Measurements from ENCODE around the gene C21orf91. TPM values are rescaled to one million over a fixed set of nuclear protein-coding genes. Genes with fewer than 3 reads are reported as not detected.

C21orf91 gene
- total and polyA plus RNA-seq, 2 experiments from 2014 or later = 10.9 to 20.0 TPM

DNA sequence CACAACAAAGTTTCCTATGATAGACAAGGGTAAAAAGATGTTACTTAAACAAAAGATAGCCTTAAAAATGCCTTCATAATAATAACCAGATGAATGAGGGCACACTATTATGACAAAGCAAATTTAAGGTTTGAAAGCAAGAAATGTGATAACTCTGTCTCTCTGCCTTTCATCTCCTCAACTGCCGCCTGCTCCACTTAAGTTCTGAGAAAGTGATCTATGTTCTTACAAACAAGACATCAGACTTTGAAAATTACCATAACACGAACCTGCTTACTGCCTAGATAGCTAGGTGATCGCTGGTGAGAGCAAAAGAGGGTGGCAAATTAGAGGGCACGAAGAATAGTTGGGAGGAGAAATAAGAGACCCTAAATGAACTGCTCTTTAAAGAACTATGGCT lies 13.2 kb downstream of the C21orf91 start:
- H4K20me1 ChIP-seq (replicated peaks; ENCODE audit: insufficient read depth) = no peaks in the 10 kb centered on the region
- H3K9me3 Mint-ChIP-seq = peaks cover 42% of the 10 kb centered on the region
- DNase-seq (ENCODE audit: low spot score) = no peak
- no peak overlapping the region for H3K4me2 ChIP-seq
- no peak overlapping the region for H3K27ac Mint-ChIP-seq
- H3K9me2 ChIP-seq (ENCODE audit: insufficient read depth) = no peaks in the 10 kb centered on the region
- no peaks in the 10 kb centered on the region for H3F3A ChIP-seq (replicated peaks; ENCODE audit: low read depth)
- no peak for TF ChIP-seq EZH2 (IDR thresholded peaks at IDR 0.05; ENCODE audit: low read depth, unreplicated experiment)
- TF ChIP-seq, protein P1, sequence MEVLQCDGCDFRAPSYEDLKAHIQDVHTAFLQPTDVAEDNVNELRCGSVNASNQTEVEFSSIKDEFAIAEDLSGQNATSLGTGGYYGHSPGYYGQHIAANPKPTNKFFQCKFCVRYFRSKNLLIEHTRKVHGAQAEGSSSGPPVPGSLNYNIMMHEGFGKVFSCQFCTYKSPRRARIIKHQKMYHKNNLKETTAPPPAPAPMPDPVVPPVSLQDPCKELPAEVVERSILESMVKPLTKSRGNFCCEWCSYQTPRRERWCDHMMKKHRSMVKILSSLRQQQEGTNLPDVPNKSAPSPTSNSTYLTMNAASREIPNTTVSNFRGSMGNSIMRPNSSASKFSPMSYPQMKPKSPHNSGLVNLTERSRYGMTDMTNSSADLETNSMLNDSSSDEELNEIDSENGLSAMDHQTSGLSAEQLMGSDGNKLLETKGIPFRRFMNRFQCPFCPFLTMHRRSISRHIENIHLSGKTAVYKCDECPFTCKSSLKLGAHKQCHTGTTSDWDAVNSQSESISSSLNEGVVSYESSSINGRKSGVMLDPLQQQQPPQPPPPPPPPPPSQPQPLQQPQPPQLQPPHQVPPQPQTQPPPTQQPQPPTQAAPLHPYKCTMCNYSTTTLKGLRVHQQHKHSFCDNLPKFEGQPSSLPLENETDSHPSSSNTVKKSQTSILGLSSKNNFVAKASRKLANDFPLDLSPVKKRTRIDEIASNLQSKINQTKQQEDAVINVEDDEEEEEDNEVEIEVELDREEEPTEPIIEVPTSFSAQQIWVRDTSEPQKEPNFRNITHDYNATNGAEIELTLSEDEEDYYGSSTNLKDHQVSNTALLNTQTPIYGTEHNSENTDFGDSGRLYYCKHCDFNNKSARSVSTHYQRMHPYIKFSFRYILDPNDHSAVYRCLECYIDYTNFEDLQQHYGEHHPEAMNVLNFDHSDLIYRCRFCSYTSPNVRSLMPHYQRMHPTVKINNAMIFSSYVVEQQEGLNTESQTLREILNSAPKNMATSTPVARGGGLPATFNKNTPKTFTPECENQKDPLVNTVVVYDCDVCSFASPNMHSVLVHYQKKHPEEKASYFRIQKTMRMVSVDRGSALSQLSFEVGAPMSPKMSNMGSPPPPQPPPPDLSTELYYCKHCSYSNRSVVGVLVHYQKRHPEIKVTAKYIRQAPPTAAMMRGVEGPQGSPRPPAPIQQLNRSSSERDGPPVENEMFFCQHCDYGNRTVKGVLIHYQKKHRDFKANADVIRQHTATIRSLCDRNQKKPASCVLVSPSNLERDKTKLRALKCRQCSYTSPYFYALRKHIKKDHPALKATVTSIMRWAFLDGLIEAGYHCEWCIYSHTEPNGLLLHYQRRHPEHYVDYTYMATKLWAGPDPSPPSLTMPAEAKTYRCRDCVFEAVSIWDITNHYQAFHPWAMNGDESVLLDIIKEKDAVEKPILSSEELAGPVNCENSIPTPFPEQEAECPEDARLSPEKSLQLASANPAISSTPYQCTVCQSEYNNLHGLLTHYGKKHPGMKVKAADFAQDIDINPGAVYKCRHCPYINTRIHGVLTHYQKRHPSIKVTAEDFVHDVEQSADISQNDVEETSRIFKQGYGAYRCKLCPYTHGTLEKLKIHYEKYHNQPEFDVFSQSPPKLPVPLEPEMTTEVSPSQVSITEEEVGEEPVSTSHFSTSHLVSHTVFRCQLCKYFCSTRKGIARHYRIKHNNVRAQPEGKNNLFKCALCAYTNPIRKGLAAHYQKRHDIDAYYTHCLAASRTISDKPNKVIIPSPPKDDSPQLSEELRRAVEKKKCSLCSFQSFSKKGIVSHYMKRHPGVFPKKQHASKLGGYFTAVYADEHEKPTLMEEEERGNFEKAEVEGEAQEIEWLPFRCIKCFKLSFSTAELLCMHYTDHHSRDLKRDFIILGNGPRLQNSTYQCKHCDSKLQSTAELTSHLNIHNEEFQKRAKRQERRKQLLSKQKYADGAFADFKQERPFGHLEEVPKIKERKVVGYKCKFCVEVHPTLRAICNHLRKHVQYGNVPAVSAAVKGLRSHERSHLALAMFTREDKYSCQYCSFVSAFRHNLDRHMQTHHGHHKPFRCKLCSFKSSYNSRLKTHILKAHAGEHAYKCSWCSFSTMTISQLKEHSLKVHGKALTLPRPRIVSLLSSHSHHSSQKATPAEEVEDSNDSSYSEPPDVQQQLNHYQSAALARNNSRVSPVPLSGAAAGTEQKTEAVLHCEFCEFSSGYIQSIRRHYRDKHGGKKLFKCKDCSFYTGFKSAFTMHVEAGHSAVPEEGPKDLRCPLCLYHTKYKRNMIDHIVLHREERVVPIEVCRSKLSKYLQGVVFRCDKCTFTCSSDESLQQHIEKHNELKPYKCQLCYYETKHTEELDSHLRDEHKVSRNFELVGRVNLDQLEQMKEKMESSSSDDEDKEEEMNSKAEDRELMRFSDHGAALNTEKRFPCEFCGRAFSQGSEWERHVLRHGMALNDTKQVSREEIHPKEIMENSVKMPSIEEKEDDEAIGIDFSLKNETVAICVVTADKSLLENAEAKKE (CRISPR knock-in tag; IDR thresholded peaks at IDR 0.05) = no peak
- TF ChIP-seq NANOG (IDR thresholded peaks at IDR 0.05; ENCODE audit: borderline replicate concordance) = no peak
- TF ChIP-seq, protein P2, sequence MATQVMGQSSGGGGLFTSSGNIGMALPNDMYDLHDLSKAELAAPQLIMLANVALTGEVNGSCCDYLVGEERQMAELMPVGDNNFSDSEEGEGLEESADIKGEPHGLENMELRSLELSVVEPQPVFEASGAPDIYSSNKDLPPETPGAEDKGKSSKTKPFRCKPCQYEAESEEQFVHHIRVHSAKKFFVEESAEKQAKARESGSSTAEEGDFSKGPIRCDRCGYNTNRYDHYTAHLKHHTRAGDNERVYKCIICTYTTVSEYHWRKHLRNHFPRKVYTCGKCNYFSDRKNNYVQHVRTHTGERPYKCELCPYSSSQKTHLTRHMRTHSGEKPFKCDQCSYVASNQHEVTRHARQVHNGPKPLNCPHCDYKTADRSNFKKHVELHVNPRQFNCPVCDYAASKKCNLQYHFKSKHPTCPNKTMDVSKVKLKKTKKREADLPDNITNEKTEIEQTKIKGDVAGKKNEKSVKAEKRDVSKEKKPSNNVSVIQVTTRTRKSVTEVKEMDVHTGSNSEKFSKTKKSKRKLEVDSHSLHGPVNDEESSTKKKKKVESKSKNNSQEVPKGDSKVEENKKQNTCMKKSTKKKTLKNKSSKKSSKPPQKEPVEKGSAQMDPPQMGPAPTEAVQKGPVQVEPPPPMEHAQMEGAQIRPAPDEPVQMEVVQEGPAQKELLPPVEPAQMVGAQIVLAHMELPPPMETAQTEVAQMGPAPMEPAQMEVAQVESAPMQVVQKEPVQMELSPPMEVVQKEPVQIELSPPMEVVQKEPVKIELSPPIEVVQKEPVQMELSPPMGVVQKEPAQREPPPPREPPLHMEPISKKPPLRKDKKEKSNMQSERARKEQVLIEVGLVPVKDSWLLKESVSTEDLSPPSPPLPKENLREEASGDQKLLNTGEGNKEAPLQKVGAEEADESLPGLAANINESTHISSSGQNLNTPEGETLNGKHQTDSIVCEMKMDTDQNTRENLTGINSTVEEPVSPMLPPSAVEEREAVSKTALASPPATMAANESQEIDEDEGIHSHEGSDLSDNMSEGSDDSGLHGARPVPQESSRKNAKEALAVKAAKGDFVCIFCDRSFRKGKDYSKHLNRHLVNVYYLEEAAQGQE (IDR thresholded peaks at IDR 0.05; ENCODE audit: unreplicated experiment) = no peak
- no peak for TF ChIP-seq JUNB (IDR thresholded peaks at IDR 0.05; ENCODE audit: unreplicated experiment)
- TF ChIP-seq CREB1 (CRISPR knock-in tag; IDR thresholded peaks at IDR 0.05; ENCODE audit: low read depth) = no peak
- no peak for TF ChIP-seq ZNF114 (CRISPR knock-in tag; IDR thresholded peaks at IDR 0.05)
- TF ChIP-seq POLR2AphosphoS5 (IDR thresholded peaks at IDR 0.05; ENCODE audit: low read depth) = no peak
- no peak for TF ChIP-seq EZH2phosphoT487 (IDR thresholded peaks at IDR 0.05; ENCODE audit: unreplicated experiment)
- TF ChIP-seq, protein P3, sequence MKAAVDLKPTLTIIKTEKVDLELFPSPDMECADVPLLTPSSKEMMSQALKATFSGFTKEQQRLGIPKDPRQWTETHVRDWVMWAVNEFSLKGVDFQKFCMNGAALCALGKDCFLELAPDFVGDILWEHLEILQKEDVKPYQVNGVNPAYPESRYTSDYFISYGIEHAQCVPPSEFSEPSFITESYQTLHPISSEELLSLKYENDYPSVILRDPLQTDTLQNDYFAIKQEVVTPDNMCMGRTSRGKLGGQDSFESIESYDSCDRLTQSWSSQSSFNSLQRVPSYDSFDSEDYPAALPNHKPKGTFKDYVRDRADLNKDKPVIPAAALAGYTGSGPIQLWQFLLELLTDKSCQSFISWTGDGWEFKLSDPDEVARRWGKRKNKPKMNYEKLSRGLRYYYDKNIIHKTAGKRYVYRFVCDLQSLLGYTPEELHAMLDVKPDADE (IDR thresholded peaks at IDR 0.05) = no peak
- TF ChIP-seq, protein P4, sequence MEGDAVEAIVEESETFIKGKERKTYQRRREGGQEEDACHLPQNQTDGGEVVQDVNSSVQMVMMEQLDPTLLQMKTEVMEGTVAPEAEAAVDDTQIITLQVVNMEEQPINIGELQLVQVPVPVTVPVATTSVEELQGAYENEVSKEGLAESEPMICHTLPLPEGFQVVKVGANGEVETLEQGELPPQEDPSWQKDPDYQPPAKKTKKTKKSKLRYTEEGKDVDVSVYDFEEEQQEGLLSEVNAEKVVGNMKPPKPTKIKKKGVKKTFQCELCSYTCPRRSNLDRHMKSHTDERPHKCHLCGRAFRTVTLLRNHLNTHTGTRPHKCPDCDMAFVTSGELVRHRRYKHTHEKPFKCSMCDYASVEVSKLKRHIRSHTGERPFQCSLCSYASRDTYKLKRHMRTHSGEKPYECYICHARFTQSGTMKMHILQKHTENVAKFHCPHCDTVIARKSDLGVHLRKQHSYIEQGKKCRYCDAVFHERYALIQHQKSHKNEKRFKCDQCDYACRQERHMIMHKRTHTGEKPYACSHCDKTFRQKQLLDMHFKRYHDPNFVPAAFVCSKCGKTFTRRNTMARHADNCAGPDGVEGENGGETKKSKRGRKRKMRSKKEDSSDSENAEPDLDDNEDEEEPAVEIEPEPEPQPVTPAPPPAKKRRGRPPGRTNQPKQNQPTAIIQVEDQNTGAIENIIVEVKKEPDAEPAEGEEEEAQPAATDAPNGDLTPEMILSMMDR (conservative IDR thresholded peaks at IDR 0.05; ENCODE audit: low read depth in 2 of 2) = no peak
- no peak for TF ChIP-seq ZNF331 (CRISPR knock-in tag; IDR thresholded peaks at IDR 0.05; ENCODE audit: low read depth)
- no peak for TF ChIP-seq STAT1 (IDR thresholded peaks at IDR 0.05; ENCODE audit: unreplicated experiment)
- peaks cover 16% of the 10 kb centered on the region for H3K79me2 ChIP-seq (replicated peaks; ENCODE audit: insufficient read depth)
- H3K27me3 ChIP-seq (ENCODE audit: insufficient read depth) = no peaks in the 10 kb centered on the region
- H3K4me1 Mint-ChIP-seq = no peaks in the 10 kb centered on the region
- H3K4me3 Mint-ChIP-seq = no peak overlapping the region
- no peak for ATAC-seq
- H3K4me1 ChIP-seq (ENCODE audit: insufficient read depth) = no peaks in the 10 kb centered on the region
- no peak overlapping the region for H3K27ac ChIP-seq (ENCODE audit: low read depth)
- peaks cover 8% of the 10 kb centered on the region for H3K27me3 Mint-ChIP-seq (ENCODE audit: insufficient read depth, low read depth, poor library complexity)
- H3K36me3 ChIP-seq (ENCODE audit: insufficient read depth) = peaks cover 37% of the 10 kb centered on the region
- H3K36me3 Mint-ChIP-seq (ENCODE audit: low read depth) = peaks cover 85% of the 10 kb centered on the region
- no peak overlapping the region for H3K4me3 ChIP-seq
- H2AFZ ChIP-seq = no peak overlapping the region

Data from GM23338 (cell line).